SK-N-SH treated with all-trans-retinoic acid at 6 μM for 48 hours (cell line): ENCODE measurements around the gene UBA3.

Experiments
- ATAC-seq: fragments of 200-7000 bp; cut with Tn5 transposase; 3 replicates; pipeline ENCODE4 v1.9.1; 2020; ENCODE audit warnings: mild to moderate bottlenecking, moderate library complexity
- ARNTL ChIP-seq: fragments of 450-650 bp; formaldehyde crosslinking; IDR thresholded peaks from 2 replicates; pipeline ENCODE4 v1.5.0; 2020; ENCODE audit warnings: low read depth, mild to moderate bottlenecking, moderate library complexity, borderline replicate concordance
- CREB5 ChIP-seq: fragments of 250-450 bp; sonication (Bioruptor Pico); IDR thresholded peaks from 2 replicates; pipeline ENCODE4 v1.5.1; 2020; ENCODE audit warnings: low read depth, mild to moderate bottlenecking, moderate library complexity
- CSDC2 ChIP-seq: fragments of 250-450 bp; sonication (Bioruptor Pico); IDR thresholded peaks from 2 replicates; pipeline ENCODE4 v1.5.0; 2020; ENCODE audit warnings: mild to moderate bottlenecking, moderate library complexity
- CSRNP3 ChIP-seq: fragments of 250-450 bp; sonication (Bioruptor Pico); IDR thresholded peaks from 2 replicates; pipeline ENCODE4 v1.5.1; 2021; ENCODE audit warnings: mild to moderate bottlenecking, moderate library complexity
- ESRRG ChIP-seq: fragments of 250-450 bp; sonication (Bioruptor Pico); IDR thresholded peaks from 2 replicates; pipeline ENCODE4 v1.6.1; 2021; ENCODE audit warnings: mild to moderate bottlenecking
- GLIS3 ChIP-seq: fragments of 250-450 bp; sonication (Bioruptor Pico); IDR thresholded peaks from 2 replicates; pipeline ENCODE4 v1.5.0; 2020; ENCODE audit warnings: mild to moderate bottlenecking, moderate library complexity
- OSR1 ChIP-seq: fragments of 250-450 bp; sonication (Bioruptor Pico); IDR thresholded peaks from 2 replicates; pipeline ENCODE4 v1.8.0; 2022; ENCODE audit warnings: moderate library complexity, mild to moderate bottlenecking, inconsistent platforms
- POU6F1 ChIP-seq: fragments of 250-450 bp; sonication (Bioruptor Pico); IDR thresholded peaks from 2 replicates; pipeline ENCODE4 v1.8.0; 2021; ENCODE audit warnings: low read depth, mild to moderate bottlenecking, moderate library complexity, borderline replicate concordance
- PPARA ChIP-seq: fragments of 250-450 bp; sonication (Bioruptor Pico); IDR thresholded peaks from 2 replicates; pipeline ENCODE4 v1.5.0; 2020; ENCODE audit warnings: mild to moderate bottlenecking, borderline replicate concordance
- RARB ChIP-seq: fragments of 250-450 bp; sonication (Bioruptor Pico); IDR thresholded peaks from 2 replicates; pipeline ENCODE4 v1.8.0; 2021; ENCODE audit warnings: mild to moderate bottlenecking, moderate library complexity
- SNAI2 ChIP-seq: fragments of 250-450 bp; sonication (Bioruptor Pico); IDR thresholded peaks from 2 replicates; pipeline ENCODE4 v1.5.0; 2020; ENCODE audit warnings: mild to moderate bottlenecking, moderate library complexity
- TCF4 ChIP-seq: fragments of 250-450 bp; sonication (Bioruptor Pico); IDR thresholded peaks from 2 replicates; pipeline ENCODE4 v1.8.0; 2021; ENCODE audit warnings: mild to moderate bottlenecking, moderate library complexity, borderline replicate concordance
- TOX ChIP-seq: fragments of 250-450 bp; sonication (Bioruptor Pico); IDR thresholded peaks from 2 replicates; pipeline ENCODE4 v1.8.0; 2021; ENCODE audit warnings: mild to moderate bottlenecking, moderate library complexity, borderline replicate concordance
- TSHZ2 ChIP-seq: fragments of 250-450 bp; sonication (Bioruptor Pico); IDR thresholded peaks from 2 replicates; pipeline ENCODE4 v1.5.0; 2020; ENCODE audit warnings: mild to moderate bottlenecking, moderate library complexity
- ZC3H10 ChIP-seq: fragments of 250-450 bp; sonication (Bioruptor Pico); IDR thresholded peaks from 2 replicates; pipeline ENCODE4 v1.5.1; 2021; ENCODE audit warnings: mild to moderate bottlenecking, moderate library complexity
- ZFP3 ChIP-seq: fragments of 250-450 bp; sonication (Bioruptor Pico); IDR thresholded peaks from 2 replicates; pipeline ENCODE4 v1.5.0; 2020; ENCODE audit warnings: mild to moderate bottlenecking, moderate library complexity
- ZFP30 ChIP-seq: fragments of 450-650 bp; formaldehyde crosslinking; IDR thresholded peaks from 2 replicates; pipeline ENCODE4 v1.5.0; 2022; ENCODE audit warnings: mild to moderate bottlenecking, moderate library complexity
- ZNF565 ChIP-seq: fragments of 450-650 bp; formaldehyde crosslinking; conservative IDR thresholded peaks from 2 replicates; pipeline ENCODE4 v1.5.0; 2020; ENCODE audit warnings: low read depth, mild to moderate bottlenecking, moderate library complexity
- ZNF70 ChIP-seq: fragments of 450-650 bp; formaldehyde crosslinking; IDR thresholded peaks from 2 replicates; pipeline ENCODE4 v1.5.0; 2020; ENCODE audit warnings: mild to moderate bottlenecking, moderate library complexity
- ZNF8 ChIP-seq: fragments of 450-650 bp; formaldehyde crosslinking; IDR thresholded peaks from 2 replicates; pipeline ENCODE4 v1.5.0; 2020; ENCODE audit warnings: mild to moderate bottlenecking, moderate library complexity

The UBA3 gene

GRCh38 chr3:69119681-69120080, 39.5 kb upstream of the UBA3 start (continued):
- TF ChIP-seq CREB5 (CRISPR knock-in tag) (no peak), RARB (no peak), ZFP30 (CRISPR knock-in tag) (no peak), SNAI2 (no peak), ESRRG (no peak), OSR1 (CRISPR knock-in tag) (no peak), PPARA (CRISPR knock-in tag) (no peak), ARNTL (no peak), TCF4 (CRISPR knock-in tag) (no peak), ZNF565 (CRISPR knock-in tag) (no peak), ZNF8 (no peak), CSRNP3 (CRISPR knock-in tag) (no peak)

GRCh38 chr3:69119138-69119537, 39.0 kb upstream of the UBA3 start:
- no peak for ATAC-seq
- TF ChIP-seq GLIS3 (CRISPR knock-in tag) (no peak), ZNF8 (no peak), SNAI2 (no peak), TSHZ2 (CRISPR knock-in tag) (no peak), ZFP3 (CRISPR knock-in tag) (no peak), ESRRG (no peak), ARNTL (no peak), ZNF565 (CRISPR knock-in tag) (no peak), CREB5 (CRISPR knock-in tag) (no peak), ZFP30 (CRISPR knock-in tag) (no peak), POU6F1 (no peak), RARB (no peak), CSDC2 (CRISPR knock-in tag) (no peak), ZC3H10 (no peak), TOX (CRISPR knock-in tag) (no peak), ZNF70 (CRISPR knock-in tag) (no peak)

- no peak for ATAC-seq
- no peak for TF ChIP-seq ZNF8
These were observed 38.4 kb upstream of the UBA3 start for GRCh38 chr3:69118555-69118954.

- no peak for ATAC-seq
- no peak for TF ChIP-seq TCF4 (CRISPR knock-in tag)
- TF ChIP-seq GLIS3 (CRISPR knock-in tag), result no peak
These were observed 36.7 kb upstream of the UBA3 start for GRCh38 chr3:69116897-69117296.

- TF ChIP-seq PPARA (CRISPR knock-in tag) (no peak), OSR1 (CRISPR knock-in tag) (no peak), ZC3H10 (no peak), ZNF70 (CRISPR knock-in tag) (no peak), RARB (no peak), ESRRG (no peak), ZFP30 (CRISPR knock-in tag) (no peak), ZNF8 (no peak), CSRNP3 (CRISPR knock-in tag) (no peak)
- no peak for ATAC-seq
These were observed 36.0 kb upstream of the UBA3 start for GRCh38 chr3:69116162-69116561.
